Thoracic aorta (tissue), 2 donors: ENCODE results near the gene PLA2G3. TPM values are rescaled to one million over a fixed set of nuclear protein-coding genes. Genes with fewer than 3 reads are reported as not detected.

Experiments
- ATAC-seq: fragments of 150-250 bp; one replicate; pipeline ENCODE4 v1.8.0; 2017; ENCODE audit warnings: low read depth; ENCODE audit not compliant: insufficient number of reproducible peaks, low FRiP score
- DNase-seq: peaks from one replicate; pipeline ENCODE4 v3.0.0-alpha.2; 2020; ENCODE audit warnings: low spot score
- H3K27ac ChIP-seq, 2 donors: fragments of 200-600 bp; sonication (generic); 1 replicate in 1 of 2; 2 replicates in 1 of 2; pipeline ENCODE4 v1.5.1; 2016; ENCODE audit warnings: mild to moderate bottlenecking in 2 of 2, moderate library complexity in 2 of 2
- H3K27me3 ChIP-seq: fragments of 200-600 bp; sonication (generic); replicated peaks from 2 replicates; pipeline ENCODE4 v1.6.0; 2016; ENCODE audit warnings: mild to moderate bottlenecking; ENCODE audit not compliant: insufficient read depth
- H3K36me3 ChIP-seq: fragments of 200-600 bp; sonication (generic); one replicate; pipeline ENCODE4 v1.5.1; 2016
- H3K4me1 ChIP-seq, 2 donors: fragments of 200-600 bp; sonication (generic); 1 replicate in 1 of 2; 2 replicates in 1 of 2; pipeline versions ENCODE4 v1.5.1 to v1.6.0; 2016; ENCODE audit warnings: low read depth in 2 of 2, mild to moderate bottlenecking in 1 of 2; ENCODE audit not compliant: control insufficient read depth in 1 of 2
- H3K4me3 ChIP-seq: fragments of 200-600 bp; sonication (generic); 2 replicates; pipeline ENCODE4 v1.5.1; 2016; ENCODE audit warnings: mild to moderate bottlenecking
- H3K9me3 ChIP-seq: fragments of 200-600 bp; sonication (generic); 2 replicates; pipeline ENCODE4 v1.5.1; 2016
- total RNA-seq, 2 donors: library from RNA; depleted of rRNA; stranded (reverse); fragments of >200 nt; gene quantifications; one replicate each; pipeline versions ENCODE4 v1.1.0 to v1.2.3, GENCODE V29; 2016
- TF ChIP-seq, protein P1 (sequence below): fragments of 200-600 bp; sonication (generic); IDR thresholded peaks from one replicate; pipeline ENCODE4 v1.5.1; 2019; ENCODE audit warnings: antibody characterized with exemption

PLA2G3 gene
- total RNA-seq, 2 donors from 2014 or later = not detected

DNA sequence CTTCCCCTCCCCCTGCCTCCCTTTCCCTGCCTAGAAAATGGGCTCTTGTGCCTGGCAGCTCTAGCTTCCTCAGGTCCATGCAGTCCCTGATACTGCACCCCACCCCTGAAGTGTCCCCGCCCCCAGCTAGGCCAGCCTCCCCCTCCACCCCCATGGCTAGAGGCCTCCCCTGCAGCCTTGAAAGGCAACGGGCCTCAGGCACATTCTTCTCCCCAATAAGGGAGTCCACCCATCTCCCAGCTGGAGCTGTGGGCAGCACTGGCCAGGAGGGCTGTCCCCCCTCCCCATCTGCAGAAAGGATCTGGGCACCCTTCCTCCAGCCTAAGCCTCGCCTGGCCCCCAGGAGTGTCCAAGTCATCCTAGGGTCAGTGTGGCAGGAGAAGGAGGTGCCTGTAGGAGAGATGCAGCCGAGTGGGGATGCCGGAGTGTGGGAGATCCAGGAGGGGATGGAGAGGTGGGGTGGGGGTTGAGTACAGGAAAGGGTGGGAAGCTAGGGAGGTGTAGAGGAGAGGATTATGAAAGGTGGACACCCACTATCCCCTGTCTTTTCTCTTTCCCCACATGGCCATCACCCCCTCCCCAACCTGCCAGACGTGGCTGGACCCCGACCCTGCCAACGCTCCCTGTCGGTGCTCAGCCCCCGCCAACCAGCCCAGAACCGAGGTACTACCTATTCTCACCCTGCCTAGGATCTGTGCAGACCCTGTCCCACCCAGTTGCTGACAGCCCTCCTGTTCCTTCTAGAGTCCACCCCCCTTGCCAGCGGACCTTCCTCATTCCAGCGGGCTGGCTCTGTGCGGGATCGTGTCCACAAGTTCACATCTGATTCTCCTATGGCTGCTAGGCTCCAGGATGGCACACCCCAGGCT, 49.9 kb downstream of the PLA2G3 start:
- Histone ChIP-seq H3K4me3 (no peak overlapping the region), H3K27me3 (no peaks in the 10 kb centered on the region), H3K36me3 (peaks cover 73% of the 10 kb centered on the region), H3K9me3 (no peaks in the 10 kb centered on the region), H3K4me1 (peaks cover 31 to 100% of the 10 kb centered on the region in 2 donors), H3K27ac (peak overlapping the region; percentile 78 to 88)
- peak; percentile 34 for ATAC-seq
- TF ChIP-seq, protein P1, sequence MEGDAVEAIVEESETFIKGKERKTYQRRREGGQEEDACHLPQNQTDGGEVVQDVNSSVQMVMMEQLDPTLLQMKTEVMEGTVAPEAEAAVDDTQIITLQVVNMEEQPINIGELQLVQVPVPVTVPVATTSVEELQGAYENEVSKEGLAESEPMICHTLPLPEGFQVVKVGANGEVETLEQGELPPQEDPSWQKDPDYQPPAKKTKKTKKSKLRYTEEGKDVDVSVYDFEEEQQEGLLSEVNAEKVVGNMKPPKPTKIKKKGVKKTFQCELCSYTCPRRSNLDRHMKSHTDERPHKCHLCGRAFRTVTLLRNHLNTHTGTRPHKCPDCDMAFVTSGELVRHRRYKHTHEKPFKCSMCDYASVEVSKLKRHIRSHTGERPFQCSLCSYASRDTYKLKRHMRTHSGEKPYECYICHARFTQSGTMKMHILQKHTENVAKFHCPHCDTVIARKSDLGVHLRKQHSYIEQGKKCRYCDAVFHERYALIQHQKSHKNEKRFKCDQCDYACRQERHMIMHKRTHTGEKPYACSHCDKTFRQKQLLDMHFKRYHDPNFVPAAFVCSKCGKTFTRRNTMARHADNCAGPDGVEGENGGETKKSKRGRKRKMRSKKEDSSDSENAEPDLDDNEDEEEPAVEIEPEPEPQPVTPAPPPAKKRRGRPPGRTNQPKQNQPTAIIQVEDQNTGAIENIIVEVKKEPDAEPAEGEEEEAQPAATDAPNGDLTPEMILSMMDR = no peak
- DNase-seq = no peak

DNA sequence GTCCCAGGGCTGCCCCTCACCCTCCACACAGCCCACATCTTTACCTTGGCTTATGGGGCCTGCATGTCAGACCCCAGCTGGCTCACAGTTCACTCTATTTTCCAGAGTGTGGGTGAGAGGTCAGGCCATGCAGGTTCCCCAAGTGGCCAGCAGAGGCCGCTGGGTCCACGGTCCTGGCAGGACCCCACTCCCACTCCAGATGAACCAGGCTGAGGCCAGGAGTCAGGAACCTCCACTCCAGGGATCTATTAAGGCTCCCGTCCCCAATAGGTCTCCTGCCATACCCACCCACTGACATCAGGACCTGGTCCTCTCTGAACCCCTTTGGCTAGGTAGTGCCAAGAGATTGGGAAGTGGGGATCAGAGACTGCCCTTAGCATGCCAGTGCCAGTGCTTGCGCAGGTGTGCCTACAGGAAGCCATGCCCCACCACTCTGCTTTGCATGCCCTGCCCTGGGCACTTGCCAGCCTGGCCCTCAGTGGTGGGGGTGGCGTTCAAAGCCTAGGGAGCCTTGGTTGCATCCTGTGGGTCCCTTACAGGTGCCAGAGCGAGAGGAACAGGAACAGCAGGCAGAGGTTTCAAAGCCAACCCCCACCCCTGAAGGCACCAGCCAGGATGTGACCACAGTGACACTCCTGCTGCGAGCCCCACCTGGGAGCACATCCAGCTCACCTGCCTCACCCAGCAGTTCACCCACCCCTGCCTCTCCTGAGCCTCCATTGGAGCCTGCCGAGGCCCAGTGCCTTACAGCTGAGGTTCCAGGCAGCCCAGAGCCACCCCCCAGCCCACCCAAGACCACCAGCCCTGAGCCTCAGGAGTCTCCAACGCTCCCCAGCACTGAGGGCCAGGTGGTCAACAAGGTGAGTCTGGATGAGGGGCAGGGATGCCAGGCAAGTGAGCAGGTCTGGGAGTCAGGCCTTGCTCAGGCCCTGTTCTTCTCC, 50.9 kb downstream of the PLA2G3 start:
- Histone ChIP-seq H3K27ac (peak overlapping the region; percentile 78 to 88), H3K27me3 (no peaks in the 10 kb centered on the region), H3K4me3 (no peak overlapping the region), H3K36me3 (peaks cover 64% of the 10 kb centered on the region), H3K4me1 (peaks cover 31 to 91% of the 10 kb centered on the region in 2 donors), H3K9me3 (no peaks in the 10 kb centered on the region)
- DNase-seq = no peak
- ATAC-seq = no peak
- TF ChIP-seq, protein P1 = peak; percentile 91

DNA sequence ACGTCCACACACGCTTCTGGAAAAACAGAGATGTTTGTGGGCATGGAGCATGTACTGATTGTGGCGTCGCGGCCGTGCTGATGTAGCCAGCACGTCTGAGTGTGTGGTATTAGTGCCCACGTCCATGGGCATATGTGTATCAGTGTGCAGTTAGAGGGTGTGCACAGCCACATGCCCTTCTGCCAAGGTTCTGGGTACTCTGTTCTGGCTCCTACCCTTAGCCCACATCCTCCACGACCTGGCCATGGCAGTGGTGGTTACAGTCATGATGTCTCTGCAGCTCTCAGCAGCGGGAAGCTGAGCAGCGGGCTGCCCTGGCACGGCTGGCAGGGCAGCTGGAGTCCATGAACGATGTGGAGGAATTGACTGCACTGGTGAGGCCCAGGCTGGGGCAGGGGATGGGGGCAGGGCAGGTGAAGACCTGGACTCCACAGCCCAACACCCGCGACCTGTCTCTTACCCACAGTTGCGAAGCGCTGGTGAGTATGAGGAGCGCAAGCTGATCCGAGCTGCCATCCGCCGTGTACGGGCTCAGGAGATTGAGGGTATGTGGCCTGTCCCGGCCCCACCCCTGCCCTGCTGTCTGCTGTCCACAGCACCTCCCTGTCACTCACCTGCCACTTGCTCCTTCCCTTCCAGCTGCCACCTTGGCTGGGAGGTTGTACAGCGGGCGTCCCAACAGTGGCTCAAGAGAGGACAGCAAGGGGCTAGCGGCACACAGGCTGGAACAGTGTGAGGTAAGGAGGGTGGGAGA, 51.9 kb downstream of the PLA2G3 start:
- no peak overlapping the region for H3K4me3 ChIP-seq
- DNase-seq (no peak), ATAC-seq (no peak)
- no peaks in the 10 kb centered on the region for H3K27me3 ChIP-seq
- peak overlapping the region; percentile 78 to 88 for H3K27ac ChIP-seq
- peaks cover 27 to 89% of the 10 kb centered on the region in 2 donors for H3K4me1 ChIP-seq
- peaks cover 58% of the 10 kb centered on the region for H3K36me3 ChIP-seq
- TF ChIP-seq, protein P1 = no peak
- H3K9me3 ChIP-seq = no peaks in the 10 kb centered on the region

DNA sequence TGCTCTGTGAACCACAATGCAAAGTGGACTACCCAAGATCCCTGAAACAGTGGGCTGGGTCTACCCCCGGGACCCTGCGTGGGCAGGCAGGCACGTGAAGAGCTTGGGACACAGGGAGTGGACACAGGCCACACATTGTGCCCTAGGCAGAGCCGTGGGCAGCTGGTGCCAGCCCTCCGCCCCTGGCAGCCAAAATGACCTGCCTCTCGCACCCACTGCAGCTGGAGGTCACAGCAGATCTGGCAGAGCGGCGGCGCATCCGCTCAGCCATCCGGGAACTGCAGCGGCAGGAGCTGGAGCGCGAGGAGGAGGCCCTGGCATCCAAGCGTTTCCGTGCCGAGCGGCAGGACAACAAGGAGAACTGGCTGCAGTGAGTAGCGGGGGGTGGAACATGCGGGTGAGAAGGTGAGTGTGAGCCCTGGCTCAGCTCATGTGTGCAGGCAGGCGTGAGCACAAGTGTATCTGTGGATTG, 52.5 kb downstream of the PLA2G3 start:
- TF ChIP-seq, protein P1 = no peak
- no peak for DNase-seq

More for the DNA sequence above, 52.5 kb downstream of the PLA2G3 start:
- ATAC-seq = no peak
- Histone ChIP-seq H3K27ac (peak overlapping the region; percentile 88 to 92), H3K27me3 (no peaks in the 10 kb centered on the region), H3K36me3 (peaks cover 57% of the 10 kb centered on the region), H3K9me3 (no peaks in the 10 kb centered on the region), H3K4me3 (peak overlapping the region; percentile 76), H3K4me1 (peaks cover 25 to 88% of the 10 kb centered on the region in 2 donors)
